DMS153 (cell line): Measurements from ENCODE around the gene ARID5A.
"Not testable (repeated sequence)": the region's sequence is repeated elsewhere in the genome, so short reads cannot be mapped to it uniquely, and the experiment has no call there.

Source experiments
- DNase-seq: peaks from one replicate; lab custom pipeline; 2025; lab: John Stamatoyannopoulos, UW

Gene ARID5A

GRCh38 chr2:96556441-96557330 lies 20.1 kb downstream of the ARID5A start:
- no peak for DNase-seq

- not testable (repeated sequence) for DNase-seq
Measured at GRCh38 chr2:96557421-96557820, 20.9 kb downstream of the ARID5A start.

- DNase-seq = no peak
Measured at GRCh38 chr2:96558061-96558460, 21.5 kb downstream of the ARID5A start.

- no peak for DNase-seq
Measured at GRCh38 chr2:96558485-96558884, 21.9 kb downstream of the ARID5A start.

- no peak for DNase-seq
Measured at GRCh38 chr2:96564026-96564425, 27.5 kb downstream of the ARID5A start.

GRCh38 chr2:96564563-96564962 lies 28.0 kb downstream of the ARID5A start:
- no peak for DNase-seq

GRCh38 chr2:96565111-96565510 lies 28.6 kb downstream of the ARID5A start:
- DNase-seq = no peak

GRCh38 chr2:96568094-96568493 lies 31.5 kb downstream of the ARID5A start:
- no peak for DNase-seq

- no peak for DNase-seq
Measured at GRCh38 chr2:96574364-96574763, 37.8 kb downstream of the ARID5A start.

GRCh38 chr2:96575785-96576456 lies 39.4 kb downstream of the ARID5A start:
- no peak for DNase-seq

GRCh38 chr2:96577501-96577900 lies 40.9 kb downstream of the ARID5A start:
- DNase-seq = no peak

- no peak for DNase-seq
Measured at GRCh38 chr2:96578731-96579130, 42.2 kb downstream of the ARID5A start.

GRCh38 chr2:96579422-96579821 lies 42.9 kb downstream of the ARID5A start:
- no peak for DNase-seq

GRCh38 chr2:96580771-96581170 lies 44.2 kb downstream of the ARID5A start:
- no peak for DNase-seq

GRCh38 chr2:96584017-96584416 lies 47.5 kb downstream of the ARID5A start:
- no peak for DNase-seq

GRCh38 chr2:96587843-96588242 lies 51.3 kb downstream of the ARID5A start:
- DNase-seq = no peak

- no peak for DNase-seq
Measured at GRCh38 chr2:96591054-96591453, 54.5 kb downstream of the ARID5A start.

- no peak for DNase-seq
Measured at GRCh38 chr2:96591494-96591893, 54.9 kb downstream of the ARID5A start.

GRCh38 chr2:96594282-96594681 lies 57.7 kb downstream of the ARID5A start:
- no peak for DNase-seq

GRCh38 chr2:96594691-96595152 lies 58.2 kb downstream of the ARID5A start:
- DNase-seq = no peak

GRCh38 chr2:96596596-96596995 lies 60.0 kb downstream of the ARID5A start:
- DNase-seq = no peak

GRCh38 chr2:96599941-96600340 lies 63.4 kb downstream of the ARID5A start:
- no peak for DNase-seq
